Choroid plexus epithelial cell (primary cell): ENCODE data around the gene AGPAT1.
"Not testable (repeated sequence)": the region's sequence is repeated elsewhere in the genome, so short reads cannot be mapped to it uniquely, and the experiment has no call there.

Experiments
- DNase-seq: peaks from one replicate; pipeline ENCODE4 v3.0.0-alpha.2; 2010; ENCODE audit warnings: low read depth
- H3K4me3 ChIP-seq: 2 replicates; pipeline ENCODE4 v1.5.1; 2011; ENCODE audit warnings: low read depth, mild to moderate bottlenecking, control low read depth, low read length, moderate library complexity
- CTCF ChIP-seq: conservative IDR thresholded peaks from 2 replicates; pipeline ENCODE4 v1.5.1; 2011; ENCODE audit warnings: low read depth, mild to moderate bottlenecking, control low read depth, inconsistent platforms, low read length, moderate library complexity

Gene AGPAT1

GRCh38 chr6:32216998-32217397 lies 41.1 kb upstream of the AGPAT1 start:
- DNase-seq = no peak
- no peak for TF ChIP-seq CTCF
- no peak overlapping the region for H3K4me3 ChIP-seq

GRCh38 chr6:32216285-32216684 lies 40.4 kb upstream of the AGPAT1 start:
- no peak overlapping the region for H3K4me3 ChIP-seq

GRCh38 chr6:32215617-32216016 lies 39.7 kb upstream of the AGPAT1 start:
- no peak overlapping the region for H3K4me3 ChIP-seq
- DNase-seq = no peak
- no peak for TF ChIP-seq CTCF

More at GRCh38 chr6:32216285-32216684, 40.4 kb upstream of the AGPAT1 start:
- no peak for TF ChIP-seq CTCF
- DNase-seq = no peak

GRCh38 chr6:32214126-32214525 lies 38.2 kb upstream of the AGPAT1 start:
- DNase-seq = no peak
- TF ChIP-seq CTCF = no peak
- no peak overlapping the region for H3K4me3 ChIP-seq

GRCh38 chr6:32213649-32214048 lies 37.8 kb upstream of the AGPAT1 start:
- no peak for DNase-seq
- no peak for TF ChIP-seq CTCF
- H3K4me3 ChIP-seq = no peak overlapping the region

- DNase-seq = no peak
- TF ChIP-seq CTCF = no peak
- H3K4me3 ChIP-seq = no peak overlapping the region
Observed at GRCh38 chr6:32212076-32212760, 36.3 kb upstream of the AGPAT1 start.

- H3K4me3 ChIP-seq, DNase-seq: not testable (repeated sequence)
Observed at GRCh38 chr6:32211432-32211831, 35.5 kb upstream of the AGPAT1 start.

- H3K4me3 ChIP-seq = no peak overlapping the region
- no peak for DNase-seq
- TF ChIP-seq CTCF = no peak
Observed at GRCh38 chr6:32210191-32210601, 34.3 kb upstream of the AGPAT1 start.
